Kidney glomerular epithelial cell (primary cell): ENCODE data around the gene DKKL1.
"Not testable (repeated sequence)": the region's sequence is repeated elsewhere in the genome, so short reads cannot be mapped to it uniquely, and the experiment has no call there.

Experiments
- DNase-seq: peaks from one replicate; lab custom pipeline; 2025; lab: John Stamatoyannopoulos, UW

DKKL1 gene

DNA sequence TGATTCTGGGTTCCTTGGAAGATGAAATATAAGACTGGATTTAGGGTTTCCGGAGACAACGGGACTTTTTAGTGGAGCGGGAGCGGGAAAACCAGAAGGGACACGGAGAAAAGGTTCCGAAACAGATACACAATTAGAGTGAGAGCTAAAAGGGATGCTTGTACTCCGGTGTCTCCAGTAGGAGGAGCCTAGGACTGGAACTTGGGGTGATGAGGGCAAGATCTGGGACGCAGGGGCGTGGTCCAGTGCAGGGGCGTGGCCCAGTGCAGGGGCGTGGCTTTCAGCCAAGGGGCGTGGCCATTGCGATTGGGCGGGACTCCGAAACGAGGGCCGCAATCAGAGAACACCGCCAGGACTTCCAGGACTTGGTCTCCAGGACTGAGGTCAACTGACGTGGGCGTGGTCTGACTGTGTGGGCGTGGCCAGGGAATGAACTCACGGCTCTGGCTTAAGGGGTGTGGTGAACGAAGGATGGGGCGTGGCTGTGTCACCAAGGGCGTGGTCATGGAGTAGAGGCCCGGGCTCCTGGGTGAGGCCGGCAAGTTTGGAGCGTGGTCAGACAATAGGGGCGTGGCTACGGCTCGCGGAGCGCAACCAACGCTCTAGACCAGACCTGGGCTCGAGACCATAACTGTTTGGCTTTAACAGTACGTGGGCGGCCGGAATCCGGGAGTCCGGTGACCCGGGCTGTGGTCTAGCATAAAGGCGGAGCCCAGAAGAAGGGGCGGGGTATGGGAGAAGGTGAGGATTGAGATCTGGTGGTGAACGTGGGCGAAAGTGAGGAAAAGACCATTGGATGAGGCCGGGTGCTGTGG, at the start of gene DKKL1:
TSS of gene DKKL1 (plus strand) at position 610 of the 815 bp plus-strand sequence. CDS start at position 732, 122 bp downstream.
- peak; percentile 99 for DNase-seq

DNA sequence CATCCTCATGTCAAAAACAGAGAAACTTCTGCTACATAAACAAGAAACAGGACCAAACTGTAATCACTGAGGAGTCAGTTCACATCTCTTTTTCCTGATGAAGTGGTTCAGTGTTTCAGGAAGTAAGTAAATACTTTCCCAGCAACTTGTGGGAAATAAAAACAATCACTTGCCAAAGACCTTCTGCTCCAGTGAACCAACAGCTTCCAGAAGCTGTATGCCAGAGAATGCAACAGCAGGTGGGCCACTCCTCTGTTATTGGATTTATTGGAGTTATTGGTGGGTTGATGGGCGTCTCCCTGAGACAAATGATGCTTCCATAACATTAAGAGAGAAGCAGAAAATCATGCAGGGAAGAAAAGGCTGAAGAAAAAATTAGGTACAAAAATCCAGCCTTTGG, 48.6 kb upstream of the DKKL1 start:
- no peak for DNase-seq

DNA sequence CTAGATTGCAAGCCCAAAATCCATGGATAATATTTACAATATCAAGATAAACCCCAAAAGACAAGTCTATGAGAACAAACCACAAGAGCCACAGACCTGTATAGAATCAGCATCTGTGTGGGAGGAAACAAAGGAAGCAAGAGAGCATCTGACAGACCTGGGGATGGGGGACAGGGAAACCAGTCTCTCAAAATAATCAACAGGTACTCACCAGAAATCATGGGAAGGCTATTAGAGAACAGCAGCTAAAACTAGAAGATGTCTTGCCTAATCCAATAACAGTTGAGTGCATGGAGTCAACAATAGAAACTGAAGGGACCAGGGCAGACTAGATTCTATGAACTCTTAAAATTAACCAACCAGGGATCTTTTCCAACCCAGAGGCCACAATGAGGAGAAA, 47.4 kb upstream of the DKKL1 start:
- no peak for DNase-seq

DNA sequence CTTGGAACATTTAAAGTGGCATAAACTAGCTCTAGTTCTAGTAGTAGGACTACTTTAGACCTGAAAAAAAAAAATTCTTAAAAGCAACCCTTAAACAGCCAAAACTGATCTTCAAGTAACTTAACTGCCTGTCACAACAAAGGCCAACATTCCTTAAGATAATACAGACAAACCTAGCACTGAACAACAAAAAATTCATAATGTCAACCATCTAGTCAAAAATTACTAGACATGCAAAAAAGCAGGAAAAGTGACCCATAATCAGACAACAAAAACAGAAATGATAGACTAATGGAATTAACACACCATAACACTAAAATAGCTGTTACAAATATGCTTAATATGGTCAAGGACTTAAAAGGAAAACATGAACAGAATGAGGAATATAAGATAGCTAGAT, 45.4 kb upstream of the DKKL1 start:
- no peak for DNase-seq

DNA sequence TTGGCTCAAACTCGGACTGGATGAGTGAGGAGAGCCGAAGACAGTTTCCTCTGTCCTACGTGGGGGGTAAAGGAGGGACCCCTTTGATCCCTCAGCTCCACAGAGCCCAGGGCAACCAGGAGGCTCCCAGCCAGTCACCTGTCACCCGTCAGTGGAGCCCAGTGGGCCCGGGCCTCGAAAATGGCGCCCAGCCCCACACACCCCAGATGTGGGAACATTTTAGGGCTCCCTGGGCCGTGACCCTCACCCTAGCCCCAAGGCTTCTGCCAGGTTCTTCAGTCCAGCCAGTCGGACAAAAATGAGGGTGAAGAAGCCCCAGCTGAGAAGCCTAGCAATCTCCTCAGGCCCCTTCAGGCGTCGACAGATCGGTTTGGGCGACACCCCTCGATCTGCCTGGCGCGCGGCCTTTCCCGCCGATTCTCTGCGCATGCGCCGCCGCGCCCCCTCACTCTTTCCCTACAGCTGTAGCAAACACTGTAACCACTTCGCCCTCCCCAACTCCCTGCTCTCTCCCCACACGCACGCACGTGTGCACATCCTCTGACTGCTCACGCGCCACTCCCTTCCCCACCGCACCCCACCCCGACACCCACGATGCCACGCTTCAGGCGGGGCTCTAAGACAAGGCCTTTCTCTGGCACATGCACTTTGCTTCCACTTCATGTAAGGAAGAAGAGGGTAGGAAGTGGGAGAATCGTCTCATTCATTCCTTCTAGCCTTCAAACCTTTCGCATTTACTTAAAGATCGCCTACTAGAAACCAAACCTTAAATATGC, 38.7 kb upstream of the DKKL1 start, which contains the start of gene SLC6A16:
TSS of gene SLC6A16 (minus strand) at position 391 of the 776 bp plus-strand sequence. CDS start 13,844 bp downstream, outside the sequence.
- no peak for DNase-seq

DNA sequence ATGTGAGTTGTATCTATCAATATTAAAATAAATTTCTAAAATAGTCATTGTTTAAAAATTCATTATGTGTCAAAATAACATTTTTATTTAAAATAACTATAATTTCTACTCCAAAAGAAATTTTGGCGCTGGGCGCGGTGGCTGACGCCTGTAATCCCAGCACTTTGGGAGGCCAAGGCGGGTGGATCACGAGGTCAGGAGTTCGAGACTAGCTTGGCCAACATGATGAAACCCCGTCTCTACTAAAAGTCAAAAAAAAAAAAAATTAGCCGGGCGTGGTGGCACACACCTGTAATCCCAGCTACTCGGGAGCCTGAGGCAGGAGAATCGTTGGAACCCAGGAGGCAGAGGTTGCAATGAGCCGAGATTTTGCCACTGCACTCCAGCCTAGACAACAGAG, 37.9 kb upstream of the DKKL1 start:
- DNase-seq, result not testable (repeated sequence)

DNA sequence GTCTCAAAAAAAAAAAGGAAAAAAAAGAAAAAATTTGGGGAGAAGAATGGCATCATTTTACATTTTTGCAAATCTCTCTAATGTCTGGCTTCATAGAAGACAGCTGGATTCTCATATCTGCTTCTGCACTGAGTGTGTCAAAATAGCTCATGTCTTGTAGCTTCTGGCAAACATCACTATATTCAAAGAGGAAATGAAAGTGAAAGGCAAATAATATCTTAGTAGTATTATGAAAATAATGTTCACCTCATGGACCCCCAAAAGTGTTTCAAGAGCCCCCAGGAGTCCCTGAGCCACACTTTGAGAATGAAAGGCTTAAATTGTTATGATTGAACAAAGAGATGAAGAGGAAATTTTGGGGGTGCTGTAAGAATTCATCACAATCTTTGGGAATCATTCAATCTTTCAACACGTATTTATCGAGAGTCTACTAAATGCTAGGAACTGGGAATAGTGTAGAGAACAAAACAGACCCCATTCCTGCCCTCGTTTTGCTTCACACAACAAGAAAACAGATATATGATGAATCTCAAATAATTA, 37.4 kb upstream of the DKKL1 start:
- no peak for DNase-seq

DNA sequence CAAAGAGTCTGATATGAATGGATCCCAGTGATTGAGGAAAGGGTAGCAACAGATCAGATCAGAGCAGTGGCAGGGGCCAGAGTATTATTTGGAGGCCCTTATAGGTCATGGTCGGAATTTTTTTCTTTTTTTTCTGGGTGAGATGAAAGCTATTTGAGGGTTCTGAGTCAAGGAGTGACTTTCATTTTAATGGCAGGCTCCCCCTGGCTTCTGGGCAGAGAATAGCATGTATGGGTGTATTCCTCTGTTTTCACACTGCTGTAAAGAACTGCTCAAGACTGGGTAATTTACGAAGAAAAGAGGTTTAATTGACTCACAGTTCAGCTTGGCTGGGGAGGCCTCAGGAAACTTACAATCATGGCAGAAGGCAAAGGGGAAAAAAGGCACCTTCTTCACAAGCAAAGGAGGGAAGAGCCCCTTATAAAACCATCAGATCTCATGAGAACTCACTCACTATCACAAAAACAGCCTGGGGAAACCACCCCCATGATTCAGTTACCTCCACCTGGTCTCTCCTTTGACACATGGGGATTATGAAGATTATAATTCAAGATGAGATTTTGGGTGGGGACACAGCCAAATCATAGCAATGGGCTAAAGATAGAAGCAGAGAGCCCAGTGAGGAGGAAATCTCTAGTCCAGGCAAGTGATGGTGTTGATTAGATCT, 35.7 kb upstream of the DKKL1 start:
- DNase-seq, result no peak

DNA sequence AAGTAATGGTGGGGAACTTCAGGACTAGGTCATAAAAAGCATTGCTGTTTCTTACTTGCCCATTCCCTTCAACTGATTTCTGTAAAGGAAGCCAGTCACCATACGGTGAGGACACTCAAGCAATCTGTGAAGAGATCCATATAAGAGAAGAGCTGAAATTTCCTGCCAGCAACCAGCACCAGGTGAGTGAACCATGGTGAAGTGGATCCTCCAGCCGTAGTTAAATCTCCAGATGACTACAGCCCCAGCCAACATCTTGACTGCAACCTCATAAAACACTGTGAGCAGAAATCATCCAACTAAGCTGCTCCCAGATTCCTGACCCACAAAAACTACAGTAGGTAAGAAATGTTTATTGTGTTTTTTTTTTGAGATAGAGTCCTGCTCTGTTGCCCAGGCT, 34.9 kb upstream of the DKKL1 start:
- DNase-seq, result no peak

DNA sequence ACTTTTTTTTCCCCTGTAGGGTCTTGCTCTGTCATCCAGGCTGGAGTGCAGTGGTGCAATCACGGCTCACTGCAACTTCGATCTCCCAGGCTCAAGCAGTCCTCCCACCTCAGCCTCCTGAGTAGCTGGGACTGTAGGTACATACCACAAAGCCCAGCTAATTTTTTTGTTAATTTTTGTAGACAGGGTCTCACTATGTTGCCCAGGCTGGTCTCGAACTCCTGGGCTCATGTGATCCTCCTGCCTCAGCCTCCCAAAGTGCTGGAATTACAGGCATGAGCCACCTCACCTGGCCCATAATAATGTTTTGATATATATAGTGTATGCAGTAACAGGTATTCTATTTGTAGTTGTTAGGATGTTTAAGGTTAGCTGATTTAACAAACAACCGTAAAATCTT, 32.5 kb upstream of the DKKL1 start:
- not testable (repeated sequence) for DNase-seq

DNA sequence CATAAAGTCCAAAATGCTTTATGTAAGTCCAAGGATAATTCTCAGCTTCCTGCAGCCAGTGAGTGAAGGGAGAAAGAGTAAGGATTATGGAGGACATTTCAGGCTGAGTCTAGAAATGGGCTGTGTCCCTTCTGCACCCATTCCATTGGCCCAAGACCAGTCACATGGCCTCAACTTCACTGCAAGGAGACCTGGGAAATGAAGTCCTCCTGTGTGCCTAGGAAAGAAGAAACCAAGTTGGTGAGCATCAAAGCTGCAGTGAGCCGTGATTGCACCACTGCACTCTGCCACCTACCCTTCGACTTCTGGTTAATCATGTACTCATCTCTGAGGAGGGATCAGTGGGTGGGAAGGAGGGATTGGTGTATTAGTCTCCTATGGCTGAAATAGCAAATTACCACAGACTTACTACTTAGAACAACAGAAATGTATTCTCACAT, 32.0 kb upstream of the DKKL1 start:
- DNase-seq, result peak; percentile 91

DNA sequence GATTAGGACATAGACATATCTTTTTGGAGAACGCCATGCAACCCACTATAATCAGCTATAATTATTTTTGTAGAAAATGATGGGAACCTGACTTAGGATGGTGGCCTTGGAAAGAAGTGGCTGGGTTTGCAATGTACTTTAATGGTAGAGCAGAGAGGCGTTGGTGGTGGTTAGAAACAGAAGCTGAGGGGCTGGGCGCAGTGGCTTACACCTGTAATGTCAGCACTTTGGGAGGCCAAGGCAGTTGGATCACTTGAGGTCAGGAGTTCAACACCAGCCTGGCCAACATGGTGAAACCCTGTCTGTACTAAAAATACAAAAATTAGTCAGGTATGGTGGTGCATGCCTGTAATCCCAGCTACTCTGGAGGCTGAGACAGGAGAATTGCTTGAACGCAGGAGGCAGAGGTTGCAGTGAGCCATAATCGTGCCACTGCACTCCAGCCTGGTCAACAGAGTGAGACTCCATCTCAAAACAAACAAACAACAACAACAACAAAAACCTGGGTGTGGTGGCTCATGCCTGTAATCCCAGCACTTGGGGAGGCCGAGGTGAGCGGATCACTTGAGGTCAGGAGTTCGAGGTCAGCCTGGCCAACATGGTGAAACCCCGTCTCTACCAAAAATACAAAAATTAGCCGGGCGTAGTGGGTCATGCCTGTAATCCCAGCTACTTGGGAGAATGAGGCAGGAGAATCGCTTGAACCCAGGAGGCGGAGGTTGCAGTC, 30.8 kb upstream of the DKKL1 start:
- not testable (repeated sequence) for DNase-seq

DNA sequence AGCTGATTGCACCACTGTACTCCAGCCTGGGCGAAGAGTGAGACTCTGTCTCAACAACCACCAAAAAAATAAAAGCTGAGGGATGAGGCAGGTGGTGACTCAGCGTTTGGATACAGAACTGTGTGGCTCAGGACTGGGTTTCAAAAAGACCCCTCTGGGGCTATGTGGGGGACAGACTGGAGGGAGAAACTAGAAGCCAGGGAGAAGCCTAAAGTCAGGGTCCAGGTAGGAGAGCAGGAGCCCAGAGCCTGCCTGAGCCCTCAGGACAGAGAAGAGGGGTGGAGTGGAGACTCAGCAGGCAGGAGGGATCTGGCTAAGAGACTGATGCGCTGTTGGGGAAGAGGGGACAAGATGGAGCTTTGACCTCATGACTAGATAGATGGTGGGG, 30.3 kb upstream of the DKKL1 start:
- no peak for DNase-seq

DNA sequence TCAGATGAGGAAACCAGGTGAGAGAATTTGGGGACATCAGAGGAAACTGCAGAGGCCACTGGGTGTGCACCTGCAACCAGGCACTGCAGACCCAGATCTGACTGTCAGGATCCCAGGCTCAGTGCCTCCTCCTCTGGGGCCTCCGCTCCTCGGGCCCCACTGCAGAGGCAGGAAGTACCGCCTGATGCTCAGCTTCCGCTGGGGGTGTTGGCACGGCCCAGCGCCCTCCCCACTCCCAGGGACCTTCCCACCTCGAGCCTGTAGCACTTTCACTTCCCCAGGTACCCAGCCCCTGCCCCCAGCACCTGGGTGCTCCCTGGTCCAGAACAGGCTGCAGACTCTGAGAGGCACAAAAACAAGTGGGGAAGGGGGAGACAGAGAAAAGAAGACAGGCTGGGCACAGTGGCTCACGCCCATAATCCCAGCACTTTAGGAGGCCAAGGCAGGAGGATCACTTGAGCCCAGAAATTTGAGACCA, 29.8 kb upstream of the DKKL1 start:
- no peak for DNase-seq

DNA sequence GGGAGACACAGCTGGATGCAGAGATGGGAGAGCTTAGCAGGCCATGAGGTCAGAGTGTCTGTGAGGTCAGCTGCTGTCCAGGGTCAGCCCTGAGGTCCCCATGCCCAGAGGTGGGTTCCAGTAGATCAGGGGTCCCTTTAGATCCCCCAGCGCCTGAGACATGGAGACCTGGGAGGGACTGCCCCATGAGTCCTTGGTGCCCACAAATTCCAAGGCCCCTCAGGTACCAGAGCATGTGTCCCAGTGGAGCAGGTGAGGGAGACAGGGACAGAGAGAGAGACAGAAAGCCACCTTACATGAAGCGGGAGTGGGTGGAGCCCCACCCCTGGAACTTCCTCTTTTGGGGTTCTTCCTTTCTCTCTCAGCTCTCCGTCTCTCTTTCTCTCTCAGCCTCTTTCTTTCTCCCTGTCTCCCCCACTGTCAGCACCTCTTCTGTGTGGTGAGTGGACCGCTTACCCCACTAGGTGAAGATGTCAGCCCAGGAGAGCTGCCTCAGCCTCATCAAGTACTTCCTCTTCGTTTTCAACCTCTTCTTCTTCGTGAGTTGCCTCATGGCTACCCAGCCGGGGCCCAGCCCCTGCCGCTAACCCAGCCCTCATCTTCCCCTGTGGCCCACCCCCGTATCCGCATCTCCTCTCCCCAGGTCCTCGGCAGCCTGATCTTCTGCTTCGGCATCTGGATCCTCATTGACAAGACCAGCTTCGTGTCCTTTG, 28.4 kb upstream of the DKKL1 start, which contains the start of gene CD37:
TSS of gene CD37 (plus strand) at position 336 of the 713 bp plus-strand sequence. CDS start at position 471, 135 bp downstream.
- no peak for DNase-seq

DNA sequence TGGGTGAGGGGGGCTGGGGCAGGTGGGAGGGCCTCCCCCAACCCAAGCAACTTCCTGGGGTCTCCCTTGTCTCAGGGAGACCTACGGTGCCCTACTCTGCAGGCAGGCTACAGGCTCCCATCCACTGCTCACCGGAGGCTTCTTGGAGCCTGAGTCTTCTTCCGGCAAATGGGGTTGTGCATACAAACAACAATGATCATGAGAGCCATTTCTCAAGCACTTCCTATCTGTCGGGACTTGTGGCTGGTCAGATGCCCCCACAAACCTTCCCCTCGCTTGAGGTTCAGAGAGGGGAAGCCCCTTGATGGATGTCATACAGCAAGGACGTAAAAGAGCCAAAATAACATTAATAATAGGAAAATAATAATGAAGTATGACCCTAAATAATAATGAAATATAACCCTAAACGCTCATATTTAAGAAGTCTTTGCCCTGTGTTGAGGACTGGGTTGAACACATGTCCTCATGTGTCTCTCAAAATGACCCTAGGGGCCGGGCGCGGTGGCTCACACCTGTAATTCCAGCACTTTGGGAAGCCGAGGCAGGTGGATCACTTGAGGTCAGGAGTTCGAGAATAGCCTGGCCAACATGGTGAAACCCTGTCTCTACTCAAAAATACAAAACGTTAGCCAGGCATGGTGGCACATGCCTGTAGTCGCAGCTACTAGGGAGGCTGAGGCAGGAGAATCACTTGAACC, 27.7 kb upstream of the DKKL1 start:
- DNase-seq, result no peak

DNA sequence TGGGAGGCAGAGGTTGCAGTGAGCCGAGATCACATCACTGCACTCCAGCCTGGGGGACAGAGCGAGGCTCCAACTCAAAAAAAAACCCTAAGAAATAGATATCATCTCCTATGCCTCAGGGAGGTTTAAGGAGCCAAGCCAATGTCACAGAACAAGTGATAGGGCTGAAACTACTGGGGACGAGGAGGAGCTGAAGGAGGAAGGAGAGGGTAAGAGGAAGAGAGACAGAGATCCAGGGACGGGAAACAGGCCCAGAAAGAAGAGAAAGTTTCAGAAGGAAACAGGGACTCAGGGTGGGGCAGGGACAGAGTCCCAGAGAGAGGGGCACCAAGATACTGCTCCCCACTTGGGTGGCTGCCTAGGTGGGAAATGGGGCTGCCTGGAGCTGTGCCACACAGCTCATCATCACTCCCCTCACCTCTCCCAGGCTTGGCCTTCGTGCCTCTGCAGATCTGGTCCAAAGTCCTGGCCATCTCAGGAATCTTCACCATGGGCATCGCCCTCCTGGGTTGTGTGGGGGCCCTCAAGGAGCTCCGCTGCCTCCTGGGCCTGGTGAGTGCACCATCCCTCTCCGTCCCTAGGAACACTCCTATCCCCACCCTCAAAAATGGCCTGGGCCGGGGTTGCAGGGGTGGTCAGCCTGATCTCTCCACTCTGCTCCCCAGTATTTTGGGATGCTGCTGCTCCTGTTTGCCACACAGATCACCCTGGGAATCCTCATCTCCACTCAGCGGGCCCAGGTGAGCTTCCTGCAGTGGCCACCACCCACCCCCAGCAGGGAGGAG, 27.0 kb upstream of the DKKL1 start:
- DNase-seq, result no peak

DNA sequence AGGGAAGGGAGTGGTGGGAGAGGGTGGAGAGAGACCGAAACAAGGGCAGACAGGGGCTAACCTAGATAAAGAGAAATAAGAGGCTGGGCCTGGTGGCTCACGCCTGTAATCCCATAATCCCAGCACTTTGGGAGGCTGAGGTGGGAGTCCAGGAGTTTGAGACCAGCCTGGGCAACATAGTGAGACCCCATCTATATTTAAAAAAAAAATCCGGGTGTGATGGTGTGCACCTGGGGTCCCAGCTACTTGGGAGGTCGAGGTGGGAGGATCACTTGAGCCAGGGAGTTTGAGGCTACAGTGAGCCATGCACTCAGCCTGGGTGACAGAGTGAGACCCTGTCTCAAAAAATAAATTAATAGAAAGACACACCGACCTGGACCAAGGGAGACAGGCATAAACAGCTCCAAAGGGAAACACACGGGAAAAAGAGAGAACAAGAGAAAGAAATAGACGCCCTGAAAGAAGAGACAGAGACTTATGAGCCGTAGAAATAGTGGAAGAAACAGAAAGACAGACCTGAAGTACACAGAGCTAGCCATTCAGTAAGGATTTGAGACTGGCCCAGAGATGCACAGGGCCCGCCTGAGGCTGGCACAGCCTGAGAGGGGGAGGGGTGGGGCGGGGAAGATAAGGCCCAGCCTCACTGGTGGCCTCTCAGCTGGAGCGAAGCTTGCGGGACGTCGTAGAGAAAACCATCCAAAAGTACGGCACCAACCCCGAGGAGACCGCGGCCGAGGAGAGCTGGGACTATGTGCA, 26.2 kb upstream of the DKKL1 start:
- DNase-seq, result no peak
